T-helper 1 cell treated with Interleukin-12 subunit alpha and Interleukin-12 subunit beta and Interleukin-4 antibody, amounts not matched to agents 30 μg/mL and 1 μg/mL, for 36 hours (primary cell): Measurements from ENCODE around the gene KLHDC4.
A peak's percentile ranks its signal among the peaks of the same experiment; 100 is the strongest.

ENCODE experiments used
- H3K27ac Mint-ChIP-seq: one replicate; pipeline ENCODE4 v1.8.0; 2021; ENCODE audit warnings: mild to moderate bottlenecking, mixed read lengths
- H3K27me3 Mint-ChIP-seq: one replicate; pipeline ENCODE4 v1.8.0; 2021; ENCODE audit warnings: low read depth, mixed read lengths
- H3K36me3 Mint-ChIP-seq: one replicate; pipeline ENCODE4 v1.8.0; 2021; ENCODE audit warnings: low read depth, mixed read lengths
- H3K4me1 Mint-ChIP-seq: one replicate; pipeline ENCODE4 v1.8.0; 2021; ENCODE audit warnings: low read depth, mixed read lengths
- H3K4me3 Mint-ChIP-seq: one replicate; pipeline ENCODE4 v1.8.0; 2021; ENCODE audit warnings: mild to moderate bottlenecking, moderate library complexity, mixed read lengths
- H3K9me3 Mint-ChIP-seq: one replicate; pipeline ENCODE4 v1.8.0; 2021; ENCODE audit warnings: mixed read lengths

KLHDC4 gene

GRCh38 chr16:87707097-87707496, 58.7 kb downstream of the KLHDC4 start:
- Mint-ChIP-seq H3K4me3 (no peak overlapping the region), H3K27me3 (no peaks in the 10 kb centered on the region), H3K4me1 (peaks cover 14% of the 10 kb centered on the region), H3K27ac (no peak overlapping the region), H3K9me3 (no peaks in the 10 kb centered on the region), H3K36me3 (peaks cover 14% of the 10 kb centered on the region)

GRCh38 chr16:87706278-87707000, 59.3 kb downstream of the KLHDC4 start:
- H3K36me3 Mint-ChIP-seq = peaks cover 18% of the 10 kb centered on the region
- no peaks in the 10 kb centered on the region for H3K27me3 Mint-ChIP-seq
- H3K4me3 Mint-ChIP-seq = no peak overlapping the region
- no peaks in the 10 kb centered on the region for H3K9me3 Mint-ChIP-seq
- no peak overlapping the region for H3K27ac Mint-ChIP-seq
- peaks cover 18% of the 10 kb centered on the region for H3K4me1 Mint-ChIP-seq

- peaks cover 21% of the 10 kb centered on the region for H3K4me1 Mint-ChIP-seq
- H3K9me3 Mint-ChIP-seq = no peaks in the 10 kb centered on the region
- no peak overlapping the region for H3K27ac Mint-ChIP-seq
- H3K36me3 Mint-ChIP-seq = peaks cover 18% of the 10 kb centered on the region
- H3K27me3 Mint-ChIP-seq = no peaks in the 10 kb centered on the region
- H3K4me3 Mint-ChIP-seq = no peak overlapping the region
Observed at GRCh38 chr16:87705771-87706277, 60.0 kb downstream of the KLHDC4 start.

GRCh38 chr16:87704754-87705353, 60.9 kb downstream of the KLHDC4 start:
- no peaks in the 10 kb centered on the region for H3K27me3 Mint-ChIP-seq
- H3K9me3 Mint-ChIP-seq = no peaks in the 10 kb centered on the region
- peaks cover 18% of the 10 kb centered on the region for H3K36me3 Mint-ChIP-seq
- no peak overlapping the region for H3K27ac Mint-ChIP-seq
- no peak overlapping the region for H3K4me3 Mint-ChIP-seq
- H3K4me1 Mint-ChIP-seq = peaks cover 23% of the 10 kb centered on the region

- Mint-ChIP-seq H3K4me1 (peaks cover 23% of the 10 kb centered on the region), H3K27ac (no peak overlapping the region), H3K36me3 (peaks cover 18% of the 10 kb centered on the region)
Observed at GRCh38 chr16:87703835-87704375, 61.9 kb downstream of the KLHDC4 start.

GRCh38 chr16:87703071-87703470, 62.7 kb downstream of the KLHDC4 start:
- no peak overlapping the region for H3K4me3 Mint-ChIP-seq
- H3K27ac Mint-ChIP-seq = peak overlapping the region; percentile 59
- no peaks in the 10 kb centered on the region for H3K27me3 Mint-ChIP-seq
- no peaks in the 10 kb centered on the region for H3K9me3 Mint-ChIP-seq
- peaks cover 26% of the 10 kb centered on the region for H3K4me1 Mint-ChIP-seq
- H3K36me3 Mint-ChIP-seq = peaks cover 15% of the 10 kb centered on the region

More at GRCh38 chr16:87703835-87704375, 61.9 kb downstream of the KLHDC4 start:
- Mint-ChIP-seq H3K9me3 (no peaks in the 10 kb centered on the region), H3K4me3 (no peak overlapping the region), H3K27me3 (no peaks in the 10 kb centered on the region)

- peaks cover 12% of the 10 kb centered on the region for H3K36me3 Mint-ChIP-seq
- no peaks in the 10 kb centered on the region for H3K9me3 Mint-ChIP-seq
- H3K27me3 Mint-ChIP-seq = no peaks in the 10 kb centered on the region
- peak overlapping the region; percentile 17 for H3K4me3 Mint-ChIP-seq
- H3K4me1 Mint-ChIP-seq = peaks cover 31% of the 10 kb centered on the region
- H3K27ac Mint-ChIP-seq = peak overlapping the region; percentile 59
Observed at GRCh38 chr16:87702325-87702811, 63.4 kb downstream of the KLHDC4 start.

- Mint-ChIP-seq H3K4me1 (peaks cover 31% of the 10 kb centered on the region), H3K4me3 (no peak overlapping the region), H3K27me3 (no peaks in the 10 kb centered on the region), H3K27ac (no peak overlapping the region), H3K9me3 (no peaks in the 10 kb centered on the region), H3K36me3 (peaks cover 12% of the 10 kb centered on the region)
Observed at GRCh38 chr16:87701505-87701921, 64.3 kb downstream of the KLHDC4 start.

- Mint-ChIP-seq H3K9me3 (no peaks in the 10 kb centered on the region), H3K4me3 (no peak overlapping the region), H3K4me1 (peaks cover 31% of the 10 kb centered on the region), H3K27ac (peak overlapping the region; percentile 55), H3K27me3 (no peaks in the 10 kb centered on the region), H3K36me3 (peaks cover 12% of the 10 kb centered on the region)
Observed at GRCh38 chr16:87701078-87701460, 64.7 kb downstream of the KLHDC4 start.

- Mint-ChIP-seq H3K4me3 (no peak overlapping the region), H3K9me3 (no peaks in the 10 kb centered on the region), H3K27me3 (no peaks in the 10 kb centered on the region), H3K27ac (peak overlapping the region; percentile 55), H3K36me3 (peaks cover 12% of the 10 kb centered on the region), H3K4me1 (peaks cover 31% of the 10 kb centered on the region)
Observed at GRCh38 chr16:87700406-87701077, 65.2 kb downstream of the KLHDC4 start.

- Mint-ChIP-seq H3K27ac (peak overlapping the region; percentile 69), H3K36me3 (peaks cover 13% of the 10 kb centered on the region), H3K9me3 (no peaks in the 10 kb centered on the region), H3K27me3 (no peaks in the 10 kb centered on the region), H3K4me1 (peaks cover 29% of the 10 kb centered on the region), H3K4me3 (peak overlapping the region; percentile 27)
Observed at GRCh38 chr16:87698676-87699199, 67.0 kb downstream of the KLHDC4 start.

- Mint-ChIP-seq H3K36me3 (peaks cover 11% of the 10 kb centered on the region), H3K27ac (peak overlapping the region; percentile 69), H3K4me1 (peaks cover 26% of the 10 kb centered on the region), H3K27me3 (no peaks in the 10 kb centered on the region), H3K4me3 (peak overlapping the region; percentile 27), H3K9me3 (no peaks in the 10 kb centered on the region)
Observed at GRCh38 chr16:87698241-87698640, 67.5 kb downstream of the KLHDC4 start.

- Mint-ChIP-seq H3K36me3 (peaks cover 7% of the 10 kb centered on the region), H3K4me1 (peaks cover 23% of the 10 kb centered on the region), H3K27me3 (no peaks in the 10 kb centered on the region), H3K9me3 (no peaks in the 10 kb centered on the region), H3K27ac (peak overlapping the region; percentile 69), H3K4me3 (no peak overlapping the region)
Observed at GRCh38 chr16:87697792-87698191, 68.0 kb downstream of the KLHDC4 start.

GRCh38 chr16:87697256-87697655, 68.5 kb downstream of the KLHDC4 start:
- Mint-ChIP-seq H3K27ac (no peak overlapping the region), H3K9me3 (no peaks in the 10 kb centered on the region), H3K27me3 (no peaks in the 10 kb centered on the region), H3K4me3 (no peak overlapping the region), H3K36me3 (peaks cover 7% of the 10 kb centered on the region), H3K4me1 (peaks cover 18% of the 10 kb centered on the region)
